Stimulated activated naive CD8-positive, alpha-beta T cell treated with anti-CD3 and anti-CD28 coated beads, Interleukin-15, amount 100 ng/mL, for 72 hours (primary cell): ENCODE results near the gene HADHB.

Experiments
- ATAC-seq: fragments of 150-1000 bp; cut with Tn5 transposase; 2 replicates; pipeline ENCODE4 v1.10.0; 2021; ENCODE audit warnings: mild to moderate bottlenecking, moderate library complexity
- DNase-seq, 2 donors: peaks; one replicate each; pipeline ENCODE4 v3.0.0; 2021 to 2022
- H3K27ac Mint-ChIP-seq, 2 donors: one replicate each; pipeline ENCODE4 v1.8.0; 2022; ENCODE audit warnings: mild to moderate bottlenecking in 2 of 2, mixed read lengths in 2 of 2, moderate library complexity in 2 of 2
- H3K27me3 Mint-ChIP-seq: one replicate; pipeline ENCODE4 v1.8.0; 2022; ENCODE audit warnings: mixed read lengths
- H3K4me1 Mint-ChIP-seq: one replicate; pipeline ENCODE4 v1.8.0; 2022; ENCODE audit warnings: mild to moderate bottlenecking, mixed read lengths
- H3K4me3 Mint-ChIP-seq, 2 donors: one replicate each; pipeline ENCODE4 v1.8.0; 2022; ENCODE audit warnings: mild to moderate bottlenecking in 2 of 2, mixed read lengths in 2 of 2, moderate library complexity in 1 of 2
- H3K9me3 Mint-ChIP-seq, 2 donors: one replicate each; pipeline ENCODE4 v1.8.0; 2022; ENCODE audit warnings: mixed read lengths in 2 of 2

HADHB gene

GRCh38 chr2:26270373-26270772, 25.6 kb downstream of the HADHB start:
- Mint-ChIP-seq H3K4me3 (peak overlapping the region in 1 of 2 donors; percentile 20), H3K9me3 (no peaks in the 10 kb centered on the region), H3K27ac (peak overlapping the region in 1 of 2 donors; percentile 79), H3K27me3 (no peaks in the 10 kb centered on the region), H3K4me1 (peaks cover 12% of the 10 kb centered on the region)
- no peak for ATAC-seq
- no peak for DNase-seq

- DNase-seq (no peak), ATAC-seq (no peak)
- Mint-ChIP-seq H3K4me1 (peaks cover 12% of the 10 kb centered on the region), H3K9me3 (no peaks in the 10 kb centered on the region), H3K27ac (peak overlapping the region; percentile 41 to 48), H3K4me3 (no peak overlapping the region), H3K27me3 (no peaks in the 10 kb centered on the region)
These were observed 28.8 kb downstream of the HADHB start for GRCh38 chr2:26273501-26273900.

GRCh38 chr2:26274058-26274613, 29.4 kb downstream of the HADHB start:
- Mint-ChIP-seq H3K27ac (no peak overlapping the region), H3K4me1 (peaks cover 12% of the 10 kb centered on the region), H3K4me3 (no peak overlapping the region), H3K9me3 (no peaks in the 10 kb centered on the region), H3K27me3 (no peaks in the 10 kb centered on the region)
- ATAC-seq (no peak), DNase-seq (no peak)

- ATAC-seq (no peak), DNase-seq (no peak)
- Mint-ChIP-seq H3K4me3 (no peak overlapping the region), H3K9me3 (no peaks in the 10 kb centered on the region), H3K27ac (no peak overlapping the region), H3K4me1 (no peaks in the 10 kb centered on the region), H3K27me3 (no peaks in the 10 kb centered on the region)
These were observed 31.9 kb downstream of the HADHB start for GRCh38 chr2:26276484-26277227.

GRCh38 chr2:26279886-26280285, 35.1 kb downstream of the HADHB start:
- H3K27ac Mint-ChIP-seq = no peak overlapping the region
- no peak for DNase-seq
- no peak for ATAC-seq
- no peak overlapping the region for H3K4me3 Mint-ChIP-seq
- H3K27me3 Mint-ChIP-seq = no peaks in the 10 kb centered on the region
- no peaks in the 10 kb centered on the region for H3K4me1 Mint-ChIP-seq
- no peaks in the 10 kb centered on the region for H3K9me3 Mint-ChIP-seq

GRCh38 chr2:26281226-26281625, 36.5 kb downstream of the HADHB start:
- Mint-ChIP-seq H3K27ac (no peak overlapping the region), H3K4me3 (no peak overlapping the region), H3K4me1 (no peaks in the 10 kb centered on the region), H3K27me3 (no peaks in the 10 kb centered on the region), H3K9me3 (no peaks in the 10 kb centered on the region)
- ATAC-seq = no peak
- no peak for DNase-seq

GRCh38 chr2:26283606-26284005, 38.9 kb downstream of the HADHB start:
- no peak for DNase-seq
- Mint-ChIP-seq H3K27me3 (no peaks in the 10 kb centered on the region), H3K9me3 (no peaks in the 10 kb centered on the region), H3K4me3 (no peak overlapping the region), H3K4me1 (no peaks in the 10 kb centered on the region), H3K27ac (peak overlapping the region in 1 of 2 donors; percentile 78)
- ATAC-seq = no peak

- Mint-ChIP-seq H3K9me3 (no peaks in the 10 kb centered on the region), H3K4me3 (no peak overlapping the region), H3K4me1 (no peaks in the 10 kb centered on the region), H3K27ac (no peak overlapping the region), H3K27me3 (no peaks in the 10 kb centered on the region)
- DNase-seq (no peak), ATAC-seq (no peak)
These were observed 39.4 kb downstream of the HADHB start for GRCh38 chr2:26284132-26284531.

GRCh38 chr2:26285931-26286330, 41.2 kb downstream of the HADHB start:
- Mint-ChIP-seq H3K4me1 (no peaks in the 10 kb centered on the region), H3K27ac (no peak overlapping the region), H3K9me3 (no peaks in the 10 kb centered on the region), H3K27me3 (no peaks in the 10 kb centered on the region), H3K4me3 (no peak overlapping the region)
- ATAC-seq = no peak
- no peak for DNase-seq

- H3K4me3 Mint-ChIP-seq = no peak overlapping the region
- DNase-seq (no peak), ATAC-seq (no peak)
- H3K4me1 Mint-ChIP-seq = peaks cover 7% of the 10 kb centered on the region
- H3K27me3 Mint-ChIP-seq = no peaks in the 10 kb centered on the region
- no peaks in the 10 kb centered on the region for H3K9me3 Mint-ChIP-seq
- H3K27ac Mint-ChIP-seq = peak overlapping the region in 1 of 2 donors; percentile 42
These were observed 45.3 kb downstream of the HADHB start for GRCh38 chr2:26290001-26290400.

- Mint-ChIP-seq H3K4me3 (no peak overlapping the region), H3K27me3 (no peaks in the 10 kb centered on the region), H3K27ac (no peak overlapping the region), H3K9me3 (no peaks in the 10 kb centered on the region), H3K4me1 (peaks cover 7% of the 10 kb centered on the region)
- ATAC-seq (no peak), DNase-seq (no peak)
These were observed 47.9 kb downstream of the HADHB start for GRCh38 chr2:26292646-26293045.

- no peak overlapping the region for H3K4me3 Mint-ChIP-seq
These were observed 50.8 kb downstream of the HADHB start for GRCh38 chr2:26295511-26295910.

GRCh38 chr2:26297061-26297460, 52.3 kb downstream of the HADHB start:
- ATAC-seq = no peak
- Mint-ChIP-seq H3K4me3 (no peak overlapping the region), H3K4me1 (peaks cover 7% of the 10 kb centered on the region), H3K27me3 (no peaks in the 10 kb centered on the region), H3K27ac (no peak overlapping the region), H3K9me3 (no peaks in the 10 kb centered on the region)
- no peak for DNase-seq

More at GRCh38 chr2:26295511-26295910, 50.8 kb downstream of the HADHB start:
- Mint-ChIP-seq H3K9me3 (no peaks in the 10 kb centered on the region), H3K27me3 (no peaks in the 10 kb centered on the region), H3K4me1 (peaks cover 7% of the 10 kb centered on the region), H3K27ac (no peak overlapping the region)
- DNase-seq (no peak), ATAC-seq (no peak)

- Mint-ChIP-seq H3K4me1 (no peaks in the 10 kb centered on the region), H3K27ac (no peak overlapping the region), H3K27me3 (no peaks in the 10 kb centered on the region), H3K4me3 (no peak overlapping the region), H3K9me3 (no peaks in the 10 kb centered on the region)
- ATAC-seq (no peak), DNase-seq (no peak)
These were observed 53.5 kb downstream of the HADHB start for GRCh38 chr2:26298286-26298637.

- H3K4me1 Mint-ChIP-seq = no peaks in the 10 kb centered on the region
- H3K9me3 Mint-ChIP-seq = no peaks in the 10 kb centered on the region
- no peaks in the 10 kb centered on the region for H3K27me3 Mint-ChIP-seq
- no peak overlapping the region for H3K4me3 Mint-ChIP-seq
- ATAC-seq (peak; percentile 80), DNase-seq (peak; percentile 35 to 42)
- no peak overlapping the region for H3K27ac Mint-ChIP-seq
These were observed 54.1 kb downstream of the HADHB start for GRCh38 chr2:26298638-26299393.

- peak; percentile 59 for ATAC-seq
- Mint-ChIP-seq H3K9me3 (no peaks in the 10 kb centered on the region), H3K27me3 (no peaks in the 10 kb centered on the region), H3K4me1 (no peaks in the 10 kb centered on the region), H3K27ac (no peak overlapping the region), H3K4me3 (no peak overlapping the region)
- peak; percentile 25 to 30 for DNase-seq
These were observed 54.8 kb downstream of the HADHB start for GRCh38 chr2:26299471-26300101.
